ENCODE results near the gene CA4. TPM values are rescaled to one million over a fixed set of nuclear protein-coding genes. Genes with fewer than 3 reads are reported as not detected.

The CA4 gene
- total RNA-seq, 1 experiment from 2014 or later: 1.7 TPM

DNA sequence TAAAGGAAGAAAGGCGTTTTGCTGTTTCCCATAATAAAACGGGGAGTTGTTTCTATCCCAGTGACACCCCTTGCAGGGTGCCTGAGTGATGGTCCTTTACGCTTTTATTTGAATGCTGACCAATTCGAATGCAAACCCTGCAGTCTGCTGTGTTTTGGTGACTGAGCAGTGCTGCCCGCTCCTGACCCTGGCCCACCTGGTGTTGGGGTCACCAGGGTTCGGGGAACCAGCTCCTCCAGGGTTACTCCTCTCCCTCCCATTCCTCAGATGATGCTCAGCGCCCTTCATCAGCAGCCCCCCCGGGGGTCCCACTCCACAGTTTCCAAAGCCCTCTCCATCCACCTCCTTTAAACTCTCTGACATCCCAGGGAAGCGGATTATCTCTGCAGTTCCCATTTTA lies 6.0 kb downstream of the CA4 start:
- no peak overlapping the region for H3K4me3 Mint-ChIP-seq
- H3K27me3 Mint-ChIP-seq (ENCODE audit: low read depth): peaks cover 54% of the 10 kb centered on the region

More for the DNA sequence above, 6.0 kb downstream of the CA4 start:
- H3K27ac Mint-ChIP-seq: peak overlapping the region in 1 of 3 experiments; percentile 22; a peak in 1 of 7 replicates
- no peaks in the 10 kb centered on the region for H4K20me1 ChIP-seq (ENCODE audit: control insufficient read depth, insufficient read depth, insufficient read length)
- H4K91ac ChIP-seq (ENCODE audit: insufficient read length, low read depth, low read length): no peak overlapping the region
- H3K4me1 Mint-ChIP-seq: peaks cover 53 to 75% of the 10 kb centered on the region in 2 experiments
- no peak overlapping the region for H2AK5ac ChIP-seq (ENCODE audit: insufficient read length, low read length)
- H3K23ac ChIP-seq (ENCODE audit: insufficient read length, low read depth, low read length): no peak overlapping the region
- H3K18ac ChIP-seq (ENCODE audit: insufficient read length, low read depth, low read length): no peak overlapping the region
- no peak overlapping the region for H3K4ac ChIP-seq (ENCODE audit: low read depth, low read length)
- peaks cover 4% of the 10 kb centered on the region; the same call in 1 of the 2 replicates for H3K27me3 ChIP-seq (ENCODE audit: insufficient read depth, low read length)
- H2BK120ac ChIP-seq (ENCODE audit: low read depth, low read length, poor library complexity, severe bottlenecking): no peak overlapping the region
- H3K9ac ChIP-seq (ENCODE audit: extremely low read depth, insufficient read length, low read length): no peak overlapping the region
- H3K4me1 ChIP-seq (ENCODE audit: insufficient read depth, low read length): peaks cover 21% of the 10 kb centered on the region; the same call in 1 of the 2 replicates
- H3K79me2 ChIP-seq (ENCODE audit: insufficient read depth, low read length): no peaks in the 10 kb centered on the region
- H3K23me2 ChIP-seq (ENCODE audit: insufficient read length, low read depth, low read length, poor library complexity, severe bottlenecking): no peaks in the 10 kb centered on the region
- peak overlapping the region; percentile 45; the same call in 1 of the 2 replicates for H3K14ac ChIP-seq (ENCODE audit: insufficient read depth, low read length)
- H2BK20ac ChIP-seq (ENCODE audit: low read depth, low read length, poor library complexity, severe bottlenecking): no peak overlapping the region
- no peaks in the 10 kb centered on the region for H3K36me3 Mint-ChIP-seq (ENCODE audit: insufficient read depth in 1 of 3, low read depth in 3 of 3)
- no peak overlapping the region for H3K4me2 ChIP-seq (ENCODE audit: insufficient read depth, insufficient read length, low read length)
- no peak overlapping the region for H2AFZ ChIP-seq (ENCODE audit: low read length)
- no peaks in the 10 kb centered on the region for H3K79me1 ChIP-seq (ENCODE audit: insufficient read depth, low read depth, low read length, poor library complexity, severe bottlenecking)
- no peak for TF ChIP-seq CTCF (conservative IDR thresholded peaks at IDR 0.05)
- H3K9me3 Mint-ChIP-seq: no peaks in the 10 kb centered on the region; a peak in 1 of 5 replicates
- H3K56ac ChIP-seq (ENCODE audit: insufficient read length, low read depth, low read length): no peak overlapping the region
- no peak overlapping the region for H2BK12ac ChIP-seq (ENCODE audit: insufficient read length, low read depth, low read length)
- no peak overlapping the region for H2BK5ac ChIP-seq (ENCODE audit: insufficient read length, low read length)
- DNase-seq: no peak
- H2BK15ac ChIP-seq (ENCODE audit: low read depth, low read length): no peak overlapping the region
- H3T11ph ChIP-seq (ENCODE audit: low read length): no peak overlapping the region
- H4K5ac ChIP-seq (ENCODE audit: insufficient read length, low read depth, low read length): no peak overlapping the region
- WGBS (ENCODE audit: extremely low coverage, insufficient read length, low lambda C conversion rate): no CpG with 5 or more reads among the region's 9 CpGs
- no peaks in the 10 kb centered on the region for H3K9me3 ChIP-seq (ENCODE audit: control insufficient read depth, low read depth, low read length)
- no peak overlapping the region for H4K8ac ChIP-seq (replicated peaks; ENCODE audit: insufficient read length, low read depth, low read length)
- H3K27ac ChIP-seq (ENCODE audit: insufficient read length, low read depth, low read length): no peak overlapping the region
